ENCODE measurements around the gene ZNF726. TPM values are rescaled to one million over a fixed set of nuclear protein-coding genes. Genes with fewer than 3 reads are reported as not detected.
"Not testable (repeated sequence)": the region's sequence is repeated elsewhere in the genome, so short reads cannot be mapped to it uniquely, and the experiment has no call there.

The ZNF726 gene
- total RNA-seq, 6 experiments from 2014 or later: 0.73 to 4.1 (median 1.9) TPM

- H3K27me3 ChIP-seq: no peaks in the 10 kb centered on the region
- H3K4me3 ChIP-seq: no peak overlapping the region
- ATAC-seq (no peak), DNase-seq (no peak)
- 84% methylated on average over 12 of the region's 12 CpGs for WGBS (ENCODE audit: insufficient coverage, low coverage, low lambda C conversion rate, missing lambda C conversion rate)
- H3K9me3 ChIP-seq: no peaks in the 10 kb centered on the region
- no peak overlapping the region for H3K27ac ChIP-seq
- intact Hi-C loops (cut with DNase I): loop anchor here in 1 of 2 donors (10.0 kb wide), 1 partner anchor 89 kb away; no protein-coding TSS in a partner anchor
- H3K36me3 ChIP-seq: no peaks in the 10 kb centered on the region
- H3K4me1 ChIP-seq: peaks cover 0 to 8% (median 0%) of the 10 kb centered on the region in 4 donors
- TF ChIP-seq POLR2A (IDR thresholded peaks at IDR 0.05): no peak
- no peak for TF ChIP-seq CTCF (IDR thresholded peaks at IDR 0.05)
These were observed 38.4 kb upstream of the ZNF726 start for GRCh38 chr19:23876261-23876660.

GRCh38 chr19:23876756-23877155 is 37.9 kb upstream of the ZNF726 start:
- H3K27me3 ChIP-seq, H3K4me1 ChIP-seq, H3K4me3 ChIP-seq, ATAC-seq, H3K27ac ChIP-seq, H3K9me3 ChIP-seq, H3K36me3 ChIP-seq, DNase-seq: not testable (repeated sequence)
- 86% methylated on average over 1 of the region's 3 CpGs for WGBS (ENCODE audit: insufficient coverage, low coverage, low lambda C conversion rate, missing lambda C conversion rate)
- intact Hi-C loops (cut with DNase I): loop anchor here in 1 of 2 donors (10.0 kb wide), 1 partner anchor 88 kb away; no protein-coding TSS in a partner anchor

DNA sequence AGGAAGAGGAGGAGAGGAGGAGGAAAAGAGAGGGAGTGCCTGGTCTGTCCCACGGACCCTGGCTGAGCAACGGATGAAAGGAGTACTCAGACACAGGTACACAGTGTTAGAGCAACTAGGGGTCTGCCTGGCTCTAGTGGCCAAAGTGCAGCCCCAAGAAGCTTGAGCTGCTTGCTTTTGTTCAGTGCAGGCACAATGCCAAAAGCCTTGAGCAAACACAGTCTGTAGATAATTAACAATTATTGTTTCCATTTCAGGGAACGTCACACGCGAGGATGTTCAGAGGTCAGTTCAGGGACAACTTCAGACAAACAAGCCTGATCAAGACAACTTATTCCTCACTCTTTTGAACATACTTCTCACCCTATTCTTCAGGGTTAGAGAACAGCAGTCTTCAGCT is 32.2 kb upstream of the ZNF726 start:
- Histone ChIP-seq H3K27me3 (no peaks in the 10 kb centered on the region), H3K9me3 (no peaks in the 10 kb centered on the region), H3K4me3 (no peak overlapping the region), H3K4me1 (peaks cover 0 to 48% (median 23%) of the 10 kb centered on the region in 4 donors), H3K36me3 (no peaks in the 10 kb centered on the region), H3K27ac (peak overlapping the region; percentile 65 to 97 (median 89))
- peak in 2 of 3 donors; percentile 34 to 71 for DNase-seq
- intact Hi-C loops (cut with DNase I): no loop called here
- WGBS (ENCODE audit: insufficient coverage, low coverage, low lambda C conversion rate, missing lambda C conversion rate): 27% methylated on average over 5 of the region's 5 CpGs
- TF ChIP-seq POLR2A (IDR thresholded peaks at IDR 0.05) (no peak), CTCF (IDR thresholded peaks at IDR 0.05) (no peak)
- ATAC-seq: peak; percentile 69 to 81 (median 73)

- 45% methylated on average over 2 of the region's 2 CpGs for WGBS (ENCODE audit: insufficient coverage, low coverage, low lambda C conversion rate, missing lambda C conversion rate)
- DNase-seq: peak in 1 of 3 donors; percentile 57
- peaks cover 0 to 56% (median 27%) of the 10 kb centered on the region in 4 donors for H3K4me1 ChIP-seq
- no peaks in the 10 kb centered on the region for H3K9me3 ChIP-seq
- ATAC-seq: peak; percentile 60 to 72 (median 65)
- peak overlapping the region in 2 of 3 donors; percentile 2 to 7 for H3K4me3 ChIP-seq
- peak overlapping the region; percentile 20 to 97 (median 89) for H3K27ac ChIP-seq
- intact Hi-C loops (cut with DNase I): no loop called here
- no peaks in the 10 kb centered on the region for H3K27me3 ChIP-seq
- no peaks in the 10 kb centered on the region for H3K36me3 ChIP-seq
- TF ChIP-seq CTCF (IDR thresholded peaks at IDR 0.05) (no peak), POLR2A (IDR thresholded peaks at IDR 0.05) (no peak)
These were observed 30.3 kb upstream of the ZNF726 start for GRCh38 chr19:23884363-23884762.

- no peak for TF ChIP-seq CTCF (IDR thresholded peaks at IDR 0.05)
- TF ChIP-seq POLR2A (IDR thresholded peaks at IDR 0.05): no peak
- WGBS (ENCODE audit: insufficient coverage, low coverage, low lambda C conversion rate, missing lambda C conversion rate): 11% methylated on average over 2 of the region's 5 CpGs
- no peaks in the 10 kb centered on the region for H3K36me3 ChIP-seq
- ATAC-seq: peak; percentile 61 to 86 (median 74)
- H3K27ac ChIP-seq: peak overlapping the region in 2 of 3 donors; percentile 63 to 91
- no peaks in the 10 kb centered on the region for H3K9me3 ChIP-seq
- peaks cover 0 to 48% (median 22%) of the 10 kb centered on the region in 4 donors for H3K4me1 ChIP-seq
- peak in 2 of 3 donors; percentile 50 to 66 for DNase-seq
- intact Hi-C loops (cut with DNase I): no loop called here
- H3K4me3 ChIP-seq: no peak overlapping the region
- H3K27me3 ChIP-seq: no peaks in the 10 kb centered on the region
These were observed 27.0 kb upstream of the ZNF726 start for GRCh38 chr19:23887642-23888041.

DNA sequence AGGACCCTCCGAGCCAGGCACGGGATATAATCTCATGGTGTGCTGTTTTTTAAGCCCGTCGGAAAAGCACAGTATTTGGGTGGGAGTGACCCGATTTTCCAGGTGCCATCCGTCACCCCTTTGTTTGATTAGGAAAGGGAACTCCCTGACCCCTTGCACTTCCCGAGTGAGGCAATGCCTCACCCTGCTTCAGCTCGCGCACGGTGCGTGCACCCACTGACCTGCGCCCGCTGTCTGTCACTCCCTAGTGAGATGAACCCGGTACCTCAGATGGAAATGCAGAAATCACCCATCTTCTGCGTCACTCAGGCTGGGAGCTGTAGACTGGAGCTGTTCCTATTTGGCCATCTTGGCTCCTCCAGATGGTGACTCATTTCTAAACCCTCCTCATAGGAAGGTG is 18.6 kb upstream of the ZNF726 start:
- H3K4me1 ChIP-seq; H3K27me3 ChIP-seq; intact Hi-C loops (cut with DNase I); ATAC-seq; H3K4me3 ChIP-seq; H3K27ac ChIP-seq; DNase-seq; H3K9me3 ChIP-seq; H3K36me3 ChIP-seq: not testable (repeated sequence)
- no CpG with 5 or more reads among the region's 15 CpGs for WGBS (ENCODE audit: insufficient coverage, low coverage, low lambda C conversion rate, missing lambda C conversion rate)

All from right lobe of liver (tissue), 6 donors.